NCI-H82 treated with DMSO at 0.1 percent for 48 hours (cell line): ENCODE results near the gene TUBGCP3.
A peak's percentile ranks its signal among the peaks of the same experiment; 100 is the strongest.

ENCODE experiments used
- DNase-seq: peaks from one replicate; lab custom pipeline; 2025; ENCODE audit not compliant: unreplicated experiment; lab: John Stamatoyannopoulos, UW

TUBGCP3 gene

DNA sequence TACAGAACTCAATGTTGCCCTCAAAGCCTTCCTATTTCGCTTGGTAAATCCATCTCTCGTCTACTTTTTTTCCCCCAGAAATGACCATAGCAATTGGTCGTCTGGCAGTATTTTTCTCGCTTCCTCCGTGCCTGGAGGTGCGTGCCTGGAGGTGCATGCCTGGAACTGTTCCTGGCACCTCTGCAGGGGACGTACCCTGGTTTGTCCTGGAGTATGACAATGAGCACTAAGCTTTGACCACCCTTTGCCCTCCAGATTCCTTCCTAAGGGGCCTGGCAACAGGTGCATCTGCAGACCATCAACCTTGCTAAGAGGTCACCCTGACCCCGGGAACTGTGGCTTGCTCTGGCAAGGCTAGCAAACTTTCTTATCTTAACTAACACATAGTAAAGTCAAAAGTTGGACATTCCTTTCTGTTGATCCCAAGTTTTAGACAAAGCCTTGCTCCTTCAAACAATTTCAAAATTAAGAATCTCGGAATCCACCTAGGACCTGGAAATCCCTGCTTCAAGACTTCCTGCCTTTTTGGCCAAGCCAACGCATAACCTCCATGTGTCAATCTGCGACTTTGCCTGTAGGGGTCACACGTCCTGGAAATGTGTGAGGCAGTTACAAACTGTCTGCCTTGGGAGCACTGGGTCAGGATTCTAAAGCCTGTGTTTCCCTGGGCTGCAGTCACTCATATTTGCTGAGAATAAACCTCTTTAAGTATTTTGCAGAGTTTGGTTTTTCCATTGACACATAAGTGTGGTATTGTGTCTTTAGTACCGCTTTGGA, 28.8 kb upstream of the TUBGCP3 start:
- DNase-seq, result no peak

DNA sequence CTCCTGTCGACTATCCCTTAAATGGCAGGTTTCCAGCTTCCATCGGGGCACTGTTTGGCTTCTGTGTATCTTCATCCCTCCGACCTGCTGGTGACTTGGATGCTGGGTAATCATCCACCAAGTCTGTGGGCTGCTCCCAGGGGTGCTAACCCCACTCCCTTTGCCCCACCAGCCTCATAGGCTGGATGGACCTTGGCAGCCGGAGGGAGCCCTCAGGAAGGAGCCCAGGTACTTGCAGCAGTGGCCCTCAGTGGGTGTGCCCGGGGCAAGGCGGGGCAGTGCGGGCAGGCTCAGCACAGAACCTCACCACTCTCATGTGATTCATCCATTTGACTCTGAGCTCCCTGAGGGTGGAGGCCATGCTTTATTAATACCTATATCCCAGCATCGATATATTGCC, 27.4 kb upstream of the TUBGCP3 start:
- DNase-seq, result no peak

DNA sequence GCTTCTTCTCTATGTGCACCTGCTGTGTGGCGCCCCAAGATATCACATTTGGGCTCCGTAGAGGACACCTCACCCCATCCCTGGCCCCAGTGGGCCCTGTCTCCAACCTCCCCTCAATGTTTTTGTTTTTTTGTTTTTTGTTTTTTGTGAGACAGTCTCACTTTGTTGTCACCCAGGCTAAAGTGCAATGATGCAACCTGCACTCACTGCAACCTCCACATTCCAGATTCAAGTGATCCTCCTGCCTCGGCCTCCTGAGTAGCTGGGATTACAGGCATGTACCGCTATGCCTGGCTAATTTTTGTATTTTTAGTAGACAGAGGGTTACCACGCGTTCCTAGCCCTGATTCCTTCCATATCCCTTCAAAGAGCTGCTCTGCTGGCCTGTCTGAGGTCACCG, 26.9 kb upstream of the TUBGCP3 start:
- DNase-seq, result no peak

DNA sequence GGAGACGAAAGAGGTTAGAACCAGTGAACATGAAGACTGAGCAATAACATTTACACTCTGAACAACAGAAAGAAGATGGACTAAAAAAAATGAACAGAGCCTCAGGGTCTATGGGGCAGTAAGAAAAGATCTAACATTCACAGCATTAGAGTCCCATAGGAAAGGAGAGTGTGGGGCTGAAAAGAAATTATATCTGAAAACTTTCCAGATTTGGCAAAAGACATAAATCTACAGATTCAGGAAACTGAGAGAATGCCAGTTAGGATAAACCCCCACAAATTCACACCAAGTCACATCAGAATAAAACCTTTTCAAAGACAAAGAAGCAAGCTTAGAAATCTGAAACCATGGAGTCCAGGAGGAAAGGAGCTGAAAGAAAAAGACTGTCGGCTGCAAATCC, 20.3 kb upstream of the TUBGCP3 start:
- no peak for DNase-seq

DNA sequence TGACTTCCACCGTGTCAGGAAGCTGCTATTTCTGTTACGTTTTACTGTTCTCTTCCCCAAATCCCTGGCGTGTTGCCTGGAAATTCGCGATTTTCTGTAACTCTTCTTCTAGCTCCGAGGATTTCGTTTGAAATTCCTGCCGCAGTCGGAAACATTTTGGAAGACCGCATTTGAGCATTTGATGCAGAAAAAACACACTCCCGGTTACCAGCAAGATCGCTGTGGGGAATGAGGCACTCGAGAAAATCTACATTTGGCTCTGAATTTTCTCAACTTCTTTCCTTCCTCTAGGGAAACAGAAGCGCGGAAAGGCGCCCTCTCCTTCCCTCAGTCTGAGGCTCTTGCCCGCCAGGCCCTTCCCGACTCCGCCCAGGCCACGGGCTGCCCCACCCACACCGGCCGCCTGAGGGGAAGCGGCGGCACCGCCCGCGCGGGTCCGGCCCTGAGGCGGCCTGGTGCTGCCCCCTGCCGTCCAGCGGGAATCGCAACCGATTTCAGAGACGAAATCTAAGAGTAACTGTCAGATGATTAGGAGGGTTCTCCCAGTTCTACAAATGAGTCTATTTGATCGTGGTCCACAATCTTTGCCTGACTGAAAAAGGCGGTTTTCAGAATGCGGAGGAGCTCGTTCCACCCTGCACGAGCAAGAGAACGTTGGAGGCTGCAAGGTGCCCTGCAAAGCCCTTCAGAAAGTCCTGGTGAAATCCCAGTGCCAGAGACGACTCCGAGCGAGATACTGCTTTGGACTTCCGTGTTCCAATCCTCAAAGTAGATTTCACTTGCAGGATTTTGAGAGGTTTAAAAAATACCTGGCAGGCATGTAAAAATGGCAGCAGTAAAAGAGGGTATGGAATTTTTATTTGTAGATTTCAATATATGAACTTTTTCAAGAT, 18.4 kb upstream of the TUBGCP3 start:
- peak; percentile 64 for DNase-seq

DNA sequence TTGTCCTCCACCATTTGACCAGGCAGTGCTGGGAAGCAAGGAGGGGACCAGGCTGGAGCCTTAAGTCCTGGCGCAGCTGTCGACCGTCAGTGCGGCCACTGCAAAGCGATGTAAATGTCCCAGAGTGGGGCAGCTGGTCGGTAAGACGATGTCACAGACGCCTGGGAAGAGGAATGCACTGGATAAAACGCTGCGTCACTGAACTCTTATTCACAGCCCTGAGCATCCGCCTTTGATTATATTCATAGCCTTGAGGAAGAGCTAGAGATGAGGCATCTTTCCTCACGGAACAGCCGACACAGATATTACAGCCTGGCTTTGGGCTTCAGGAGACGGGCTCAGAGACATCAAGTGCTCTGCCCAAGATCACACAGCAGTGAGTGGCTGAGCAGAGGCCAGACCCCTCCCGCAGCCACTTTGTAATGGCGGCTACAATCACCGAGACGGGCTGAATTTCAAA, 17.6 kb upstream of the TUBGCP3 start:
- no peak for DNase-seq

DNA sequence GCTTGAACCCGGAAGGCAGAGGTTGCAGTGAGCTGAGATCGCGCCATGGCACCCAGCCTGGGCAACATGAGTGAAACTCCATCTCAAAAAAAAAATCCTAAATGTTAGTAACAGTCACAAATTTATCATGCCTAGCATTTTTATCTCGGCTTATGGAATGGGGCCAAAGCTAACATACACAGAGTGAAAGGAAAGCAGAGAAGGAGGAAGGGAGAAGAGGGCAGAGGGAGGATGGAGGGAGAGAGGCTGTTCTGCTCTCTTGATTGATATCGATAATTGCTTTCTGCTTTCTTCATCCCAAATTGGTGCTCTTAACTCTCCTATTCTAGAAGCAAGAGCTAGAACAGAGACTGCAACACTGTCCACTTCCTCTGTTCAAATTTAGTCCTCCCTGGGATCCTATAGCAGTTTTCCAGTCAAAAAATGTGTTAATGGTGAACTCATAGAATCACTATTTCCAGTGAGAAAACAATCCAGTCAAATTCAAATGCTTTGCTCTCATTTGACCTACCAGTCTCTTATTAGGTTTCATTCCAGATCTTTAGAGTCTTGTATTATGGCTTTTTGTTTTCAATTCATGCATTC, 15.8 kb upstream of the TUBGCP3 start:
- no peak for DNase-seq

DNA sequence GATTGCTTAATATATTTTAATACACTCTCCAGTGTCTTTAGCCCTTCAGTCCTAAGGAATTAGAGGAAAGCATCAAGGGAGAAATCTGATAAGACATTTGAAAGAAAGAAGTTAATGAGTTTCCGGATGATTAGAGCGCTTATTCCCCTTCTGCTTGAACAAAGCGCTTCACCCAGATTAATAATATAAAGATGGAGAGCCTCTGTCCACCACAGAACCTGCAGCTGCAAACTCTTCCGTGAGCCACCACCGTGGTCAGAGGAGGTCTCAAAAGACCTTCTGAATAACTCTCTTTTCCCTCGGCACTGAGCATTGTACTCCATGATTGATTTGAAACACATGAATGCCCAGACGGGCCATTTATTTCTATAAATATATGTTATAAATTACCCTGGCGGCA, 14.2 kb upstream of the TUBGCP3 start:
- DNase-seq, result peak; percentile 60

DNA sequence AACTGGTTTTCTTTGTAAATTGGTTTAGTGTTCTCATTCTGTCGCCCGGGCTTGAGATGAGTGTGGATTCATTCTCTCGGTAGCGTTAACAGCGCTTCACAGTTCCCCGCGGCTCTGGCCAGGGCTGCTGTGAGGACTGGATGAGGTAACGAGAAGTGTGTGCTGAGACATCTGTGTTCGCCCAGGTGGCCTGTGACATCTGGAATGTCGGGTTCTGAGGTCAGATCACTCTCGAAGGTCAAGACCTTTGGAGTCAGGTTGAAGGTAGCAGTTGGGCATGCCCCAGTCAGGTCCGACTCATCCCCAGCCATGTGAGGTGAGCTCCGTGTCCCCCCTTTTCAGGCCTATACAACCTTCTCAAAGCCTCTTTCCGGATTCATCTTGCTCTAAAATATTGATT, 13.4 kb upstream of the TUBGCP3 start:
- no peak for DNase-seq

DNA sequence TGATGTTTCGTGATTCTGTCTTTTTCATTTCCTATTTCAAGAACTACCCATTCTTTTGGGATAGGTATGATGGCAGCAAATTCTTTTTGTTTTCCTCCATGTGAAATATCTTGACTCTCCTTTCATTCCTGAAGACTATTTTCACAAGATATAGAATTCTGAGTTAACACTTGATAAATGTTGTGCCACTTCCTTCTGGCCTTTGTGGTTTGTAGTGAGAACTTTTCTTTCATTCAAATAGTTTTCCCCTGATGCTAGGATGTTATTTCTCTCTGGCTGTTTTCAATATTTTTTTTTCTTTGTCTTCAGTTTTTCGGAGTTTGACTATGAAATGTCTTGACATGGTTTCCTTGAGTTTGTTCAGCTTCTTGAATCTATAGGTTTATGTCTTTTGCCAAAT, 8.3 kb upstream of the TUBGCP3 start:
- DNase-seq, result no peak

DNA sequence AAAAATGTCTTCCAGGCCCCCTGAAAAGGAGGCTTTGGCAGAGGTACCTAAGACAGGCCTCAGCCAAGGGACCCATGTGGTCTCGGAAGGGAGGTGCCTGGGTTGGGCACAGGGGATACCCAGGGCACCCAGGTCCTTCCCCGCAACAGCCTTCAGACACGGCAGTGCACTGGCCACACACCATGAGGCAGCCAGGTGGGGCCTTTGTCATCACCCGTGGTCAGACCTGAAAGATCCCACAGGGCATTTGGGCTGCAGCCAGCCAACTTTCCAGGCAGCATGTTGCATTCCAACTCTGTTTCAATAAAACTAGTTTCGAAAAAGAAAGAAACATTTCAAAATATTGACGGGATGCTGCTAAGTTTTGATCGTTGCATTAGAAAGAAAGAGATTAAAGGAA, 4.7 kb upstream of the TUBGCP3 start:
- DNase-seq, result no peak

DNA sequence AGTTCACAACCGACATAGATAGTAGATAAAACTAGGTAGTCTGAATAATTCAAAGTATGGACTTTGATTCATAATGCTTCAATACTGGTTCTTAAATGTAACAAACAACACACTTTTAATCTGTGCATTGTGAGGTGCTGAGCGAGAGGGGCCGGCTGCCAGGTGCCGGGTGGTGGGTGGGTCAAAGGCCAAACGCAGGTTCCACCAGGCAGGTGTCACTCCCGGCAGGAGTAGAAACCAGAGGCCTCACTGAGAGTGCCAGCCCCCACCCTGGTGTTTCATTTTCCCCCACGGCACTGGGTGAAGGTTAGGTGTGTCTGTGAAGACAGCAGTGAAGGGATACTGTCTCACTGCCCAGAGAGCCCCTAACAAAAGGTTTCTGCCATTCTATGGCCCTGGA, 4.2 kb upstream of the TUBGCP3 start:
- DNase-seq, result no peak

DNA sequence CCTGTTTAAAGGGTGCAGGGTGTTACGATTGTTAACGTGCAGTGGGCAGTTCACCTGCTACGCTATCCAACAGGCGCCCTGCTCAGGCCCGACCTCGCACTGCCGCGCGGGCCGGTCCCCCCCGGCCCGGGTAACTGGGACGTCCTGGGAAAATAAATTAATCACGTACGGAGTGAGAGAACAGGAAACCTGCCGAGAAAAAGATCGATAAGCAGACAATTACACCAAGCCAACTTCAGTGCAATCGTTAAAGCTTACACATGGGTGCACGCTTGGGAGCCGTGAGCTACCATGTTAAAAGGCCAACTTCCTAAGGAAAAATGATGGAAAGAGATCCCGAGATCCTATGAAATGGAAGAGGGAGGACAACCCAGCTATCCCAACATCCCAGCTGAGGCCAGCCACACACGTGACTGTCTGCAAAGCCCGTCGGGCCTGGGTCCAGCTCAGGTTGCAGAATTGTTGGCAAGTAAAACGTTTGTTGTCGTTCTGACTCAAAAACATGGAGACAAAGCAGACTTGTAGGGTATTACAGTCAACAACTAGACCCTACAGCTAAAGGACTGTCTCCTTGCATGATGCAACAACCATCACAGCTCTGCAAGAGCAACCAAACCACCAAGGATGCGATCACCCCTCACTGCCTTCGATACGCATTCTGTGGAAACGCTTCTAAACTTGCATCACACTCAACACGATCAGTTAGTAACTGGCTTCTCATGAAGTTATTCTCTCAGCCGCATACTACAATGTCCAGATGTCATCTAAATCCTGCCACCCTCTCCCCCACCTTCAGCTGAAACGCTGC, 741 bp upstream of the TUBGCP3 start:
- DNase-seq, result peak; percentile 70

DNA sequence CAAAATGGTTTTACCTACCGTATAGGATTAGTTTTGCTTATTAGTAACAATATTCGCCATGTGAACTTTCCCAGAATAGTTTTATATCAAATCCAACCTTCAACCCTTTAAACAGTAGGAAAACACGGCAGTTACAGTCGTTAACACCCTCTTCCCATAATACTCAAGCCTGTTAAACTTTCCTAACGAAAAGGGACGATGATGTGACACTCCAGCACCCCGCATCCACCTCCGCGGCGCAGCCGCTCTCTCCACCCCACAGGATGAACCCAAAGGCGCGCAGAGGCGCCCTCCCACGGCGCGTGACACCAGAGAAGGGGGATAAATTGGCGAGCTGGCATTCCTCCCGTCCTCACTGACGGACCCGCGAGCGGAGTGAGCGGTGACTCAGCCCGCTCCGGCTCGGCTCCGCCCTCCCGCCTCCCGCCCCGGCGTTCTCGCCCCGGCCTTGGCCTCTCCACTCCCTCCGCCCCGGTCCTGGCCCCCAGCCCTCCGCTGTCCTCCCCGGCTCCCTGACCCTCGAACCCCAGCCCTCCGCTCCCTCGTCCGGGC, 665 bp downstream of the TUBGCP3 start:
- DNase-seq, result no peak

DNA sequence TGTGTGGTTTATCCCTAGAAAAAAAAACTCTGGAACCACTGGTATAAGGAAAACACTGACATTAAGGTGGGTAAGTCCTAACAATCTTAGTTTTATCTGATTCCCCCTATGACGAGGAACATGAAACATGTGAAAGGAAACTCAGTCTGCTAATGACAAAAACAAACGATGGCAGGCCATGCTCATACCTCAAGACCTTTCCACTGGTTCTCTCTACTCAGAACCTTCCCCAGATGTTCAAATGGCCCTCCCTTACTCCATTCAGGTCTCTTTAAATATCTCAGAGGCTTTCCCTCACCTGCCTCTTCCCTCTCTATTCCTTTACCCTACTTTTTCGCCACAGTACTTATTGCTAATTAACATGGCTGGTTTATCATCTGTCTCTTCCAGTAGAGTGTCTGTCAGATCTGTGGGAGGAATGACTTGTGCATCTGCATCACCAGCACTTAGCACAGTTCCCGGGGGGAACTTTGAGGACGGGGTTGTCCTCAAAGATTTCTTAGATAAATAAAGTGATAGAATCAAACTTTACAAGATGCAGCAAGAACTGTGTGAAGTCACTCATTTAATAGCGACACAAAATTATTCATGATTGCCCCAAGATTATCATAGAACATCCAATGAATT, 1.5 kb downstream of the TUBGCP3 start:
- DNase-seq, result no peak

DNA sequence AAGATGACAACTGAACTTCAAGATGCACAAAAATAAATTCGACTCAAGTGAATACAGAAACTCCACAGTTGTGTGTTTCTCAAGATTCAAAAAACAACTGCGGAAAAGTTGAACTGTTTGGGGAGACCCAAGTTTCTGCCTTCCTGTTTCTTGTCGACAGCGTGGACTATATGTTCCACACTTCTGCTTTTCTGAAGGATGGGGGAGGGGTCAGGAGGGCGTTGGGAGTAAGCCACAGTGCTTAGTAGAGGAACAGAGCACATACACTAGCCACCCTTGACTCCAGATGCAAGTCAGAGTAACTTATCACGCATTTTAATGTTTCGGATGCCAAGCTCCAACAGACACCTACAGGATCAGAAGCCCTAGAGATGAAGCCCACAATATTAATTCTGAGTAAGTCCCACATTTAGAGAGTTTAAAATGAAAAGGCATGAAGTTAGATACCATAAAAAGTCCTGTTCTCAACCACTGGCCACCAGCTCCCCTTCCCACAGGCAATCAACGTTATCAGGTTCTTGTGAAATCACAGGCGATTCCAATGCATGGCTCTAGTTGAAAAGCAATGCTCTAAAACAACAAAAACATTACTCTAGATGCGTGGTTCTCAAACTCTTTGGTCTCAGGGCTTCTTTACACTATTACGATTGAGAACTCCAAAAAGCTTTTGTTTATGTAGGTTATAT, 4.2 kb downstream of the TUBGCP3 start:
- DNase-seq, result no peak

DNA sequence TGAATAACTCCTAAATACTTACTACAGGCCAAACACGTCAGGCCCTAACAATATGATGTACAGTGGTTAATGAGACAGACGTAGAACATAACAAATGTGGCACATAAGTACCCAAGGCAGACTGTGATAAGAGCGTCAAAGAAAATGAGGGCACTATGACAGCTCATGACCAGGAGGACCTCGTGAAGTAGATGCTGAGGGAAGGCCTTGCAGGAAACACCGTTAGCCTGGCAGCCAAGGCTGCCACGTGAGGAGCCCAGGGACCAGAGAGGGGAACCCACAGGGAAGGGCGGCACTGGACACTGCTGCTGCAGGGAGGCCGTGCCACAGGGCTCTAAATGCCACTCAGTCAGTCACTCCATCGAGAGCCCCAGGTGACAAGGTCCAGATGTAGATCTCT, 5.7 kb downstream of the TUBGCP3 start:
- DNase-seq, result no peak

DNA sequence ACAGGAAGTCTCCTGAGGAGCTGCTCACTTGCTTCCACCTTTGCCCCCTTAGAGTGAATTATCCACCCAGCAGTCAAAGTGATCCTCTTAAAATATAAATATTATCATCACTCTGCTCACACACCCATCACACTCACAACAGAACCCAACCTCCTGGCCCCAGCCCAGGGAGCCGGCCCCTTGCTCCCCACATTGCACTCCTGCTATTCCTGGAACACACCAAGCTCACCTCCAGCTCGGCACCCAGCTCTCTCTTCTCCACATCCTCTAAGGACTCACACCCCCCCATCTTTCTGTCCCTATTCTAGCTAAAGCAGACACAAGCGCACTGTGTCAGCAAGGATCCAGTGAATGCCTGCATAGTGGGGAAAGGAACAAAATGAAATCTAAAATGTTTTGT, 7.0 kb downstream of the TUBGCP3 start:
- DNase-seq, result no peak

DNA sequence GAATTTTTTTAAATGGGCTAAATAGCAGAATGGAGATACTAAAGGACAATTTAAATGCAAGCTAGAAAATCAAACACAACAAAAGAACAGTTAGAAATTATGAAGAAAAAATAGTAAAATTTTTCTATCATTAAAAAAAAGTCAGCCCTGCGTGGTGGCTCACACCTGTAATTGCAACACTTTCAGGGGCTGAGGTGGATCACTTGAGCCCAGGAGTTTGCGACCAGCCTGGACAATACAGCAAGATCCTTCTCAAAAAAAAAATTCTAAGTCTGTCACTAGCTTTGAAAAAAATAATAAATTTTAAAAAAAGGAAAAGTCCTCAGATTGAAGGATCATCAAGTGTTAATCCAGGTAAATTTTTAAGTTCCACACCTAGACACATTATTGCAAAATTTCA, 7.7 kb downstream of the TUBGCP3 start:
- DNase-seq, result no peak
